ENCODE results near the gene TP53I13. TPM values are rescaled to one million over a fixed set of nuclear protein-coding genes. Genes with fewer than 3 reads are reported as not detected.
"Not testable (repeated sequence)": the region's sequence is repeated elsewhere in the genome, so short reads cannot be mapped to it uniquely, and the experiment has no call there.

TP53I13 gene, protein sequence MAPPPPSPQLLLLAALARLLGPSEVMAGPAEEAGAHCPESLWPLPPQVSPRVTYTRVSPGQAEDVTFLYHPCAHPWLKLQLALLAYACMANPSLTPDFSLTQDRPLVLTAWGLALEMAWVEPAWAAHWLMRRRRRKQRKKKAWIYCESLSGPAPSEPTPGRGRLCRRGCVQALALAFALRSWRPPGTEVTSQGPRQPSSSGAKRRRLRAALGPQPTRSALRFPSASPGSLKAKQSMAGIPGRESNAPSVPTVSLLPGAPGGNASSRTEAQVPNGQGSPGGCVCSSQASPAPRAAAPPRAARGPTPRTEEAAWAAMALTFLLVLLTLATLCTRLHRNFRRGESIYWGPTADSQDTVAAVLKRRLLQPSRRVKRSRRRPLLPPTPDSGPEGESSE
- 113 and 134 TPM in 2 replicates for total RNA-seq (2014; rRNA removed; shearing (Covaris generic); ENCODE audit: low replicate concordance)

GRCh38 chr17:29568331-29569244 lies at the start of gene TP53I13:
Gene TP53I13 (plus strand): TSS chr17:29568701. CDS start chr17:29568759, 58 bp downstream.
- DNase-seq (ENCODE audit: low read depth) = peak; percentile 81
- in situ Hi-C loops (cut with HindIII; ENCODE audit: low pct_unique_long_range_greater_than_20kb, low sequenced_read_pairs) = no loop called here

DNA sequence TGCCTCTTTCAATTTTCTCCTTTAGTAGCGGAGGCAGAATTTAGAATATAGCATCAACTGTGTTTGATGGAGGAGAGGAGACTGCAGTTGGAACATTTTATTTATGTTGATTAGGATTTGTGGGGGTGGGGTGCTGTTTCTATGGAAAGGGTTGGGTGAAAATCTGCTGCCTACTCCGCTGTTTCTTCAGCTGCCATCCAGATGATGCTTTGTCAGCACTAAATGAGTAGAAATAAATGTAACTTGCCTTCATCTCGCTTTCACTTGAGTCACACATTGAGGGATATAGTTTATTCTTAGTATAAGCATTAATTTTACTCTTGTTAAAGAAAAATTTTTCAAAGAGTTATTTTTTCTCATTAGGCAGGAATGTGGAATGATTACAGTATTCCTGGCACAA lies 43.8 kb upstream of the TP53I13 start:
- in situ Hi-C loops (cut with HindIII; ENCODE audit: low pct_unique_long_range_greater_than_20kb, low sequenced_read_pairs) = no loop called here
- no peak for DNase-seq (ENCODE audit: low read depth)

GRCh38 chr17:29526322-29526721 lies 42.2 kb upstream of the TP53I13 start:
- in situ Hi-C loops (cut with HindIII; ENCODE audit: low pct_unique_long_range_greater_than_20kb, low sequenced_read_pairs) = no loop called here

GRCh38 chr17:29533976-29534375 lies 34.5 kb upstream of the TP53I13 start:
- in situ Hi-C loops (cut with HindIII; ENCODE audit: low pct_unique_long_range_greater_than_20kb, low sequenced_read_pairs) = no loop called here

More at GRCh38 chr17:29526322-29526721, 42.2 kb upstream of the TP53I13 start:
- DNase-seq (ENCODE audit: low read depth) = no peak

DNA sequence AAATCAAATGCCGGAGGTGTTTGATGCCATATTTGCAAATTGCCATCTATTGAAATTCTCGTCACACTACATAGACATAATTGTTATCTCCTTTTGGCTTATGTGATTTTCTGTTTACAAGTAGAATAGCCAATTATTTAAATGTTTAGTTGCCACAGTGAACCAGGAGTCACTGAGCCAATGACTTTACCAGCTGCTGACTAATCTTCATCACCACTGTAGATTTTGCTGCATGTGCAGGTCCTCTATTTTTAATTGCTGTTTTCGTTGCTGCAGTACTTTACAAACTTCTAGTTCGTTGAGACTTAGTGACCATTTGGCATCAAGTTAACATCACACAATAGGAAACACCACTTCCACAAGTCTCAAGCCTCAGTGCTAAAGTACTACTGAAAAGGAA lies 24.4 kb upstream of the TP53I13 start:
- DNase-seq (ENCODE audit: low read depth) = no peak
- in situ Hi-C loops (cut with HindIII; ENCODE audit: low pct_unique_long_range_greater_than_20kb, low sequenced_read_pairs) = no loop called here

More at GRCh38 chr17:29533976-29534375, 34.5 kb upstream of the TP53I13 start:
- no peak for DNase-seq (ENCODE audit: low read depth)

GRCh38 chr17:29546085-29546484 lies 22.4 kb upstream of the TP53I13 start:
- in situ Hi-C loops (cut with HindIII; ENCODE audit: low pct_unique_long_range_greater_than_20kb, low sequenced_read_pairs) = no loop called here

DNA sequence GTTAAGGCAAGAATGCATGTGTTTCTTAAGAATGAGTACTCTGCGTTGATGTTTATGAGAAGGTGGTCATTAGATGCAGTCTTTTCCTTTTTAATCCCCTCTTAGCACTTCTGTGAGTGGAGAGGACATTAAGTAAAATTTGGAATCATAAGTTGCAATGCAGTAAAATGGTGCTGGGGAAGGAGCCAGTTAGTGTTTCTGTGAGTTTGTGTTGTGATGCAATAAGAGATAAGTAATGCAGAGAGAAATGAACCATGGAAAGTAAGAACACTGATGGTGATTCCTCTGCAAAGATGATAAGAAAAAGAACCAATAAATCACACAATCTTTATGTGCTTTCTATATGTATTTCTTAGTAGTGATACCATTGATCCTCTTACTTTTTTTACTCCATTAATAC lies 21.7 kb upstream of the TP53I13 start:
- in situ Hi-C loops (cut with HindIII; ENCODE audit: low pct_unique_long_range_greater_than_20kb, low sequenced_read_pairs) = no loop called here

More at GRCh38 chr17:29546085-29546484, 22.4 kb upstream of the TP53I13 start:
- DNase-seq (ENCODE audit: low read depth) = peak; percentile 42

GRCh38 chr17:29549177-29549923 lies 19.2 kb upstream of the TP53I13 start:
- DNase-seq (ENCODE audit: low read depth) = no peak
- in situ Hi-C loops (cut with HindIII; ENCODE audit: low pct_unique_long_range_greater_than_20kb, low sequenced_read_pairs) = no loop called here

More for the DNA sequence above, 21.7 kb upstream of the TP53I13 start:
- no peak for DNase-seq (ENCODE audit: low read depth)

DNA sequence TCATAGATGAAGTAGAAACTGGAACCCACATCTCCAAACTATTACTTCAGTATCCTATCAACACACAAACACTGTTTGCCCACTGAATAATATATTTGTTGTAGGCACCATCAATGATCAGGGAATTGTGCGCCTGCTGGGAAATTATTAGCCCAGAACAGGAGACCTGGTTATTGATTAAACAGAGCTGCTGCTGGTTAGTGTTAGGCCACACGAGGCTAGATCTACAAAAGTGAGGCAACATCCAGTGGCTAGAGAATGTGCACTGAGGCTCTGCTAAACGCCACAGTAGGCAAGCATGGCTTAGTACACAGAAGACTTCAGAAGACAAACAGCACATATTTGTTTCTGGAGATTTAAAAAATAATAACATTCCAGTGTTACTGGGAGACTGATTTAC lies 12.7 kb upstream of the TP53I13 start:
- in situ Hi-C loops (cut with HindIII; ENCODE audit: low pct_unique_long_range_greater_than_20kb, low sequenced_read_pairs) = no loop called here
- DNase-seq (ENCODE audit: low read depth) = peak; percentile 77

DNA sequence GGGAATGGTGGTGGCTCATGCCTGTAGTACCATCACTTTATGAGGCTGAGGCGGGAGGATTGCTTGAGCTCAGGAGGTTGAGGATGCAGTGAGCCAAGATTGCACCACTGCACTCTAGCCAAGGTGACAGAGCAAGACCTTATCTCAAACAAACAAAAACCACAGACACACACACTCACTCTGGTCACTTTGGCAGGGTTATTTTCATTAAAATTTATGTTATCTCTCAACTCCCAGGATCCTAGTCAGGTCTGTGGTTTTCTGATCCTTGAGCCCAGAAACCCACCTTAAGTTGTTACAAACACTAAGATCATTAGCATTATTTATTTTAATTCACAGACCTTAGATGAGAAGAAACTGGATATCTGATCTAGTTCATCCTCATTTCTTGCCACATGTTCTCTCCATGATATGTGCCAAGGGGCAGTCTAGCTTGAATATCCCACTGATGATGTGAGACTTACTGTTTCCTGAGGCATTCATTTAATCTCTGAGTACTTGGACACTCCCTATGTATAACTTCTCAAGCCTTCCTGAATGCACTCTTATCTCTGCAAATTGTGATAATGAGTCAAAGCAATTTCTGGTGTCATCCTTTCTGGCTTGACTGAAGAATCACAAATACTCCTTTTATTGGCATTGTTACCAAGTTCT lies 11.3 kb upstream of the TP53I13 start:
- in situ Hi-C loops (cut with HindIII; ENCODE audit: low pct_unique_long_range_greater_than_20kb, low sequenced_read_pairs) = no loop called here
- peak; percentile 93 for DNase-seq (ENCODE audit: low read depth)

- DNase-seq (ENCODE audit: low read depth) = no peak
- in situ Hi-C loops (cut with HindIII; ENCODE audit: low pct_unique_long_range_greater_than_20kb, low sequenced_read_pairs) = no loop called here
Observed at GRCh38 chr17:29557739-29558116, 10.8 kb upstream of the TP53I13 start.

DNA sequence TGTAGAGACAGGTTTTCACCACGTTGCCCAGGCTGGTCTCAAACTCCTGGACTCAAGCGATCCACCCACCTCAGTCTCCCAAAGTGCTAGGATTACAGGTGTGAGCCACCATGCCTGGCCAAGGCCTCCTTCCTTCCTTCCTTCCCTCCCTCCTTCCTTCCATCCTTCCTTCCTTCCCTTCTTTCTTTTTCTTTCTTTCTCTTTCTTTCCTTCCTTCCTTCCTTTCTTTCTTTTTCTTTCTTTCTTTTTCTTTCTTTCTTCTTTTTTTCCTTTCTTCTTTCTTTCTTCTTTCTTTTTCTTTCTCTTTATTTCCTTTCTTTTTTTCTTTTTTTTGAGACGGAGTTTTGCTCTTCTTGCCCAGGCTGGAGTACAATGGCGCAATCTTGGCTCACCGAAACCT lies 10.4 kb upstream of the TP53I13 start:
- DNase-seq (ENCODE audit: low read depth); in situ Hi-C loops (cut with HindIII; ENCODE audit: low pct_unique_long_range_greater_than_20kb, low sequenced_read_pairs): not testable (repeated sequence)

- no peak for DNase-seq (ENCODE audit: low read depth)
- in situ Hi-C loops (cut with HindIII; ENCODE audit: low pct_unique_long_range_greater_than_20kb, low sequenced_read_pairs) = no loop called here
Observed at GRCh38 chr17:29559640-29560039, 8.9 kb upstream of the TP53I13 start.

- in situ Hi-C loops (cut with HindIII; ENCODE audit: low pct_unique_long_range_greater_than_20kb, low sequenced_read_pairs) = no loop called here
- no peak for DNase-seq (ENCODE audit: low read depth)
Observed at GRCh38 chr17:29560316-29560715, 8.2 kb upstream of the TP53I13 start.

- in situ Hi-C loops (cut with HindIII; ENCODE audit: low pct_unique_long_range_greater_than_20kb, low sequenced_read_pairs) = no loop called here
- DNase-seq (ENCODE audit: low read depth) = no peak
Observed at GRCh38 chr17:29561554-29562517, 6.7 kb upstream of the TP53I13 start.

DNA sequence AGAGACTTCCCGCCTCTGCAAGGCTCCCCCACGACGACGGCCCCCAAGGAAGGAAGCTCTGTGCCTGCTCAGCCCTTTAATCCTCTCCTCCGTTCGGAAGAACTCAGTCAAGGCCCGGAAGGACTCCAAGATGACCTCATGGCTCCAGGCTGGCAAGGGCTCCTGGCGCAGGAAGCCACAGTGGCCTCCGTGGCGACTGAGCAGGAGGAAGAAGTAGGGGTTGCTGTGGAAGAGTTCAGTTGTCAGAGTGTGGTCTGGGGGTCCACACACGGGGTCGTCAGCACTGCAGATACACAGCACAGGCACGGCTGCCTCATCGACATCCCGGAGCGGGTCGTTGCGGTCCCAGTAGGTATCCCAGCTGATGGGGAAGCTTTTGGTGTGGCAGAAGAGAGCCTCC lies 5.9 kb upstream of the TP53I13 start:
- no peak for DNase-seq (ENCODE audit: low read depth)
- in situ Hi-C loops (cut with HindIII; ENCODE audit: low pct_unique_long_range_greater_than_20kb, low sequenced_read_pairs) = no loop called here

GRCh38 chr17:29563816-29564215 lies 4.7 kb upstream of the TP53I13 start:
- in situ Hi-C loops (cut with HindIII; ENCODE audit: low pct_unique_long_range_greater_than_20kb, low sequenced_read_pairs) = no loop called here
- no peak for DNase-seq (ENCODE audit: low read depth)
